K562 (cell line): ENCODE measurements around the gene TNFRSF6B. TPM values are rescaled to one million over a fixed set of nuclear protein-coding genes. Genes with fewer than 3 reads are reported as not detected.

Source experiments
- ATAC-seq: fragments of 200-7000 bp; cut with Tn5 transposase; 3 replicates; pipeline ENCODE4 v1.9.1; 2020; ENCODE audit warnings: moderate library complexity
- BruUV-seq: library from RNA; stranded (reverse); fragments of 400-500 nt; replicated peaks from 2 replicates; lab custom pipeline; 2021; lab: Mats Ljungman, UMichigan
- CTCF ChIA-PET: fragments of 300-600 bp; formaldehyde crosslinking; extraction: SDS; loops from one replicate; lab custom pipeline; 2021; ENCODE audit warnings: low intra/inter-chr PET ratio; lab: Yijun Ruan, JAX
- POLR2A ChIA-PET: fragments of 300-600, 350-650 bp; sonication (Branson Sonifier 250); formaldehyde crosslinking; extraction: SDS; loops from one replicate; lab custom pipeline; 2021; ENCODE audit warnings: antibody characterized with exemption, inconsistent platforms; lab: Yijun Ruan, JAX
- DNase-seq, 4 experiments: peaks; one replicate each; pipeline versions ENCODE4 v3.0.0 to v3.0.0-alpha.2; 2011 to 2018; ENCODE audit warnings: low spot score in 3 of 4, mixed read lengths in 3 of 4; ENCODE audit errors: extremely low read depth in 1 of 4
- FAIRE-seq: peaks from 2 replicates; lab custom pipeline; 2011; peaks lifted over from hg19 to GRCh38; lab: Jason Lieb, UNC
- H2AFZ ChIP-seq: 2 replicates; pipeline ENCODE4 v1.6.0; 2011; ENCODE audit warnings: low read depth, low read length, control low read depth, inconsistent platforms
- H3K27ac ChIP-seq: fragments of 200-600 bp; 3 replicates; pipeline ENCODE4 v1.8.0; 2011; ENCODE audit warnings: low read depth, mild to moderate bottlenecking, control low read depth, inconsistent platforms, low read length, moderate library complexity, mixed read lengths; ENCODE audit errors: extremely low read depth
- H3K27me3 ChIP-seq, 2 experiments: fragments of 300-600 bp in 1 of 2; 2 replicates in 1 of 2; 3 replicates in 1 of 2; pipeline versions ENCODE4 v1.6.0 to v1.8.0; 2011; ENCODE audit warnings: inconsistent platforms in 2 of 2, low read length in 2 of 2, mild to moderate bottlenecking in 1 of 2, mixed read lengths in 1 of 2, moderate library complexity in 1 of 2; ENCODE audit not compliant: control insufficient read depth in 2 of 2, insufficient read depth in 2 of 2
- H3K36me3 ChIP-seq: fragments of 300-600 bp; 3 replicates; pipeline ENCODE4 v1.8.0; 2011; ENCODE audit warnings: mild to moderate bottlenecking, low read length, inconsistent platforms; ENCODE audit not compliant: control insufficient read depth, insufficient read depth
- H3K4me1 ChIP-seq, 2 experiments: fragments of 200-600 bp in 1 of 2; replicated peaks in 1 of 2; 2 replicates in 1 of 2; 3 replicates in 1 of 2; pipeline versions ENCODE4 v1.5.1 to v1.8.0; 2011; ENCODE audit warnings: inconsistent platforms in 2 of 2, low read length in 2 of 2, mild to moderate bottlenecking in 1 of 2, mixed read lengths in 1 of 2, moderate library complexity in 1 of 2; ENCODE audit not compliant: control insufficient read depth in 2 of 2, insufficient read depth in 2 of 2
- H3K4me2 ChIP-seq: 2 replicates; pipeline ENCODE4 v1.6.1; 2011; ENCODE audit warnings: low read length, control low read depth, inconsistent platforms, mixed read lengths; ENCODE audit not compliant: insufficient read depth
- H3K4me3 ChIP-seq: fragments of 200-600 bp; sonication (generic), shearing (Covaris generic); 2 replicates; pipeline ENCODE4 v1.5.1; 2016; ENCODE audit warnings: control low read depth, inconsistent platforms
- H3K79me2 ChIP-seq: fragments of 200-600 bp; 3 replicates; pipeline ENCODE4 v1.8.0; 2011; ENCODE audit warnings: low read length, inconsistent platforms; ENCODE audit not compliant: control insufficient read depth, insufficient read depth
- H3K9ac ChIP-seq, 2 experiments: 2 replicates each; pipeline versions ENCODE4 v1.6.0 to v1.6.1; 2011; ENCODE audit warnings: low read depth in 2 of 2, low read length in 2 of 2, control low read depth in 1 of 2, inconsistent platforms in 1 of 2, mild to moderate bottlenecking in 1 of 2, mixed read lengths in 1 of 2; ENCODE audit not compliant: insufficient read depth in 1 of 2
- H3K9me1 ChIP-seq: one replicate; pipeline ENCODE4 v1.6.0; 2011; ENCODE audit warnings: inconsistent platforms, mild to moderate bottlenecking, low read length, moderate library complexity; ENCODE audit not compliant: control insufficient read depth, insufficient read depth
- H3K9me3 ChIP-seq: replicated peaks from 2 replicates; pipeline ENCODE4 v1.5.1; 2011; ENCODE audit warnings: low read depth, low read length, inconsistent platforms; ENCODE audit not compliant: control insufficient read depth, insufficient read depth
- H4K20me1 ChIP-seq: replicated peaks from 2 replicates; pipeline ENCODE4 v1.6.1; 2011; ENCODE audit warnings: low read length, inconsistent platforms, mixed read lengths; ENCODE audit not compliant: control insufficient read depth, insufficient read depth
- ATF3 ChIP-seq, 2 experiments: fragments of 450-650 bp in 1 of 2; sonication (generic) in 1 of 2; formaldehyde crosslinking in 1 of 2; IDR thresholded peaks in 1 of 2; conservative IDR thresholded peaks in 1 of 2; 2 replicates each; pipeline versions ENCODE4 v1.6.1 to v1.8.1; 2016 to 2023; ENCODE audit warnings: mild to moderate bottlenecking in 2 of 2, moderate library complexity in 2 of 2, inconsistent platforms in 1 of 2, missing genetic modification reagents in 1 of 2
- BHLHE40 ChIP-seq: IDR thresholded peaks from 2 replicates; pipeline ENCODE4 v1.6.1; 2011; ENCODE audit warnings: low read length, improper control_type of control experiment
- GABPB1 ChIP-seq: sonication (generic); formaldehyde crosslinking; IDR thresholded peaks from 2 replicates; pipeline ENCODE4 v1.8.0; 2022; ENCODE audit warnings: mild to moderate bottlenecking, missing genetic modification reagents
- KAT7 ChIP-seq: sonication (generic); formaldehyde crosslinking; IDR thresholded peaks from 2 replicates; pipeline ENCODE4 v1.8.0; 2022; ENCODE audit warnings: missing genetic modification reagents, mild to moderate bottlenecking, borderline replicate concordance
- L3MBTL2 ChIP-seq: fragments of 450-650 bp; IDR thresholded peaks from 2 replicates; pipeline ENCODE4 v1.6.1; 2016; ENCODE audit warnings: mild to moderate bottlenecking, moderate library complexity
- MAX ChIP-seq: sonication (generic); formaldehyde crosslinking; IDR thresholded peaks from 2 replicates; pipeline ENCODE4 v1.9.0; 2022; ENCODE audit warnings: mild to moderate bottlenecking, missing genetic modification reagents
- MITF ChIP-seq: IDR thresholded peaks from 2 replicates; pipeline ENCODE4 v1.6.1; 2014; ENCODE audit warnings: antibody characterized with exemption
- NR2C2 ChIP-seq, 2 experiments: fragments of 200-800 bp in 1 of 2; sonication (Bioruptor generic) in 1 of 2; sonication (generic) in 1 of 2; formaldehyde crosslinking in 1 of 2; IDR thresholded peaks; 2 replicates each; pipeline versions ENCODE4 v1.6.1 to v1.8.0; 2016 to 2022; ENCODE audit warnings: mild to moderate bottlenecking in 1 of 2, missing compliant biosample characterization in 1 of 2, missing genetic modification characterization in 1 of 2, missing genetic modification reagents in 1 of 2
- POLR2G ChIP-seq: fragments of 200-400 bp; formaldehyde crosslinking; IDR thresholded peaks from 2 replicates; pipeline ENCODE4 v1.6.1; 2017; ENCODE audit warnings: low read depth, mild to moderate bottlenecking, antibody characterized with exemption, low read length, moderate library complexity
- RBFOX2 ChIP-seq: fragments of 200-400 bp; formaldehyde crosslinking; IDR thresholded peaks from 2 replicates; pipeline ENCODE4 v1.6.1; 2017; ENCODE audit warnings: low read depth, mild to moderate bottlenecking, low read length, moderate library complexity
- TOE1 ChIP-seq, 2 experiments: fragments of 450-650 bp in 1 of 2; sonication (generic) in 1 of 2; formaldehyde crosslinking in 1 of 2; IDR thresholded peaks; 2 replicates each; pipeline versions ENCODE4 v1.7.1 to v1.8.0; 2016 to 2022; ENCODE audit warnings: borderline replicate concordance in 2 of 2, mild to moderate bottlenecking in 2 of 2, antibody characterized with exemption in 1 of 2, inconsistent platforms in 1 of 2, low read depth in 1 of 2, missing genetic modification reagents in 1 of 2, moderate library complexity in 1 of 2
- USF1 ChIP-seq: sonication (generic); formaldehyde crosslinking; IDR thresholded peaks from 2 replicates; pipeline ENCODE4 v1.9.0; 2022; ENCODE audit warnings: mild to moderate bottlenecking, missing genetic modification reagents
- ZBTB1 ChIP-seq: sonication (generic); formaldehyde crosslinking; IDR thresholded peaks from 2 replicates; pipeline ENCODE4 v1.8.1; 2023; ENCODE audit warnings: missing genetic modification reagents, low read depth, mild to moderate bottlenecking, borderline replicate concordance
- ZFX ChIP-seq: sonication (generic); formaldehyde crosslinking; IDR thresholded peaks from 2 replicates; pipeline ENCODE4 v1.8.0; 2022; ENCODE audit warnings: mild to moderate bottlenecking, missing genetic modification reagents, moderate library complexity
- WGBS: fragments of 100-300 bp; shearing (Covaris generic); methylation state at CpG from one replicate; pipeline ENCODE4 v1.1.6; 2016; ENCODE audit warnings: low coverage, mixed read lengths; ENCODE audit not compliant: insufficient coverage; ENCODE audit errors: missing lambda C conversion rate; 5-methylcytosine and 5-hydroxymethylcytosine counted together
- in situ Hi-C: fragments of 300-500 bp; cut with MboI; formaldehyde crosslinking; loops from 4 replicates; pipeline ENCODE4 v1.15.0; 2018; ENCODE audit warnings: inconsistent platforms, mixed read lengths
- intact Hi-C: fragments of 100-400 bp; cut with micrococcal nuclease; formaldehyde crosslinking; loops from 2 replicates; pipeline ENCODE4 v1.14.2; 2022
- polyA plus RNA-seq, 8 experiments: library from polyadenylated mRNA; depleted of rRNA in 4 of 8; stranded (reverse) in 5 of 8; unstranded in 3 of 8; fragments of >200 nt; fragmentation: Nextera tagmentation in 2 of 8; fragmentation: Illumina TruSeq in 1 of 8; extraction: Ambion mirVana in 2 of 8; extraction: Trizol in 1 of 8; gene quantifications; 2 replicates each; pipeline versions ENCODE4 v1.2.1 to v1.2.3, GENCODE V29; 2011 to 2014; ENCODE audit warnings: inconsistent platforms in 1 of 8, missing spikeins in 1 of 8
- total RNA-seq, 7 experiments: library from RNA; depleted of rRNA in 6 of 7; stranded (reverse); fragments of >200 nt in 6 of 7; fragmentation: Illumina TruSeq in 2 of 7; extraction: Trizol in 2 of 7; gene quantifications; 2 replicates each; pipeline versions ENCODE4 v1.2.1 to v1.2.3, GENCODE V29; 2011 to 2021; ENCODE audit warnings: low replicate concordance in 1 of 7

TNFRSF6B gene
- total and polyA plus RNA-seq, 9 of the 15 experiments (the other 6 are each of a cell fraction or from before 2014, with no cell fraction given) = 0.10 to 3.5 (median 0.32) TPM; not detected in 6

- H3K79me2 ChIP-seq = no peaks in the 10 kb centered on the region
- 0 out of 2 replicates have a peak, but pooled peaks have one; percentile 14 for TF ChIP-seq L3MBTL2
- TF ChIP-seq GABPB1 = peak; percentile 26; the same call in 1 of the 2 replicates
- TF ChIP-seq NR2C2 (CRISPR knock-in tag; IDR thresholded peaks at IDR 0.05) = 0 out of 2 replicates have a peak, but pooled peaks have one; percentile 12
- TF ChIP-seq NR2C2 (tag; IDR thresholded peaks at IDR 0.05) = 0 out of 2 replicates have a peak, but pooled peaks have one; percentile 21
- TF ChIP-seq ZBTB1 (CRISPR knock-in tag) = peak; percentile 89
- peak; percentile 66 for TF ChIP-seq POLR2G
- peak; percentile 22; the same call in 1 of the 2 replicates for TF ChIP-seq USF1
- TF ChIP-seq ATF3 (IDR thresholded peaks at IDR 0.05) = 0 out of 2 replicates have a peak, but pooled peaks have one; percentile 10
- no peak for TF ChIP-seq ATF3 (CRISPR knock-in tag; conservative IDR thresholded peaks at IDR 0.05)
- TF ChIP-seq BHLHE40 = peak; percentile 62; the same call in 1 of the 2 replicates
- peak; percentile 57 for TF ChIP-seq ZFX (CRISPR knock-in tag)
- TF ChIP-seq TOE1 (IDR thresholded peaks at IDR 0.05; ENCODE audit: borderline replicate concordance) = no peak
- TF ChIP-seq TOE1 (CRISPR knock-in tag; IDR thresholded peaks at IDR 0.05; ENCODE audit: borderline replicate concordance, low read depth) = no peak
- peak; percentile 61 for TF ChIP-seq MAX (CRISPR knock-in tag)
- peak; percentile 22; the same call in 1 of the 2 replicates for TF ChIP-seq RBFOX2
- peak; percentile 39; the same call in 1 of the 2 replicates for TF ChIP-seq KAT7 (CRISPR knock-in tag)
- no peak for TF ChIP-seq MITF
These were observed 9.7 kb upstream of the TNFRSF6B start for GRCh38 chr20:63686492-63687321.

More at GRCh38 chr20:63686492-63687321, 9.7 kb upstream of the TNFRSF6B start:
- WGBS = 57% methylated on average over 41 of the region's 45 CpGs
- Histone ChIP-seq H2AFZ (peak overlapping the region; percentile 45; the same call in 1 of the 2 replicates), H3K9ac (peak overlapping the region in 1 of 2 experiments; percentile 91; a peak in 2 of 4 replicates), H3K4me2 (no peak overlapping the region), H4K20me1 (no peaks in the 10 kb centered on the region), H3K27me3 (no peaks in the 10 kb centered on the region), H3K4me1 (peaks cover 9 to 73% of the 10 kb centered on the region in 2 experiments), H3K4me3 (no peak overlapping the region), H3K9me1 (no peaks in the 10 kb centered on the region), H3K9me3 (no peaks in the 10 kb centered on the region), H3K36me3 (peaks cover 38% of the 10 kb centered on the region; the same call in 2 of the 3 replicates), H3K27ac (no peak overlapping the region)
- FAIRE-seq (peak; percentile 66), ATAC-seq (peak; percentile 41), DNase-seq (peak in 1 of 4 experiments; percentile 48)
- in situ Hi-C loops (no loop called here), intact Hi-C loops (no loop called here)
- ChIA-PET CTCF (no interaction called here), POLR2A (interaction anchor here (0.6 to 1.2 kb wide), 3 partner anchors 21 to 413 kb away, joined by 3 to 4 read pairs (median 3); no protein-coding TSS in a partner anchor)
- BruUV-seq = no TSS peak
